Karpas-422 (cell line): Measurements from ENCODE around the gene ATP1B2. TPM values are rescaled to one million over a fixed set of nuclear protein-coding genes. Genes with fewer than 3 reads are reported as not detected.

Experiments
- DNase-seq: peaks from one replicate; pipeline ENCODE4 v3.0.0-alpha.2; 2015
- H2AFZ ChIP-seq: fragments of 200-600 bp; sonication (generic); 2 replicates; pipeline ENCODE4 v1.6.1; 2014; ENCODE audit warnings: antibody characterized with exemption, low read length, mixed read lengths
- H3K27ac ChIP-seq: fragments of 200-600 bp; sonication (generic); 2 replicates; pipeline ENCODE4 v1.5.1; 2014; ENCODE audit warnings: mild to moderate bottlenecking, low read length, moderate library complexity
- H3K27me3 ChIP-seq: fragments of 200-600 bp; sonication (generic); 2 replicates; pipeline ENCODE4 v1.6.1; 2014; ENCODE audit warnings: low read length, mixed read lengths
- H3K36me3 ChIP-seq: fragments of 200-600 bp; sonication (generic); 2 replicates; pipeline ENCODE4 v1.6.1; 2014; ENCODE audit warnings: low read length, mixed read lengths; ENCODE audit not compliant: insufficient read depth
- H3K4me1 ChIP-seq: fragments of 200-600 bp; sonication (generic); 2 replicates; pipeline ENCODE4 v1.6.1; 2014; ENCODE audit warnings: mild to moderate bottlenecking, low read length, mixed read lengths
- H3K4me2 ChIP-seq: fragments of 200-600 bp; sonication (generic); 2 replicates; pipeline ENCODE4 v1.6.1; 2014; ENCODE audit warnings: low read length, low read depth, mild to moderate bottlenecking; ENCODE audit not compliant: poor library complexity, severe bottlenecking
- H3K4me3 ChIP-seq: fragments of 200-600 bp; sonication (generic); 2 replicates; pipeline ENCODE4 v1.5.1; 2014; ENCODE audit warnings: mild to moderate bottlenecking, antibody characterized with exemption, low read length, mixed read lengths
- H3K79me2 ChIP-seq: fragments of 200-600 bp; sonication (generic); 2 replicates; pipeline ENCODE4 v1.6.1; 2014; ENCODE audit warnings: mild to moderate bottlenecking, low read length, mixed read lengths
- H3K9ac ChIP-seq: fragments of 200-600 bp; sonication (generic); 2 replicates; pipeline ENCODE4 v1.6.0; 2014; ENCODE audit warnings: low read length
- H3K9me2 ChIP-seq: fragments of 200-600 bp; sonication (generic), shearing (Covaris generic); replicated peaks from 2 replicates; pipeline ENCODE4 v1.6.0; 2014; ENCODE audit warnings: mild to moderate bottlenecking, low read length, moderate library complexity; ENCODE audit not compliant: insufficient read depth
- H3K9me3 ChIP-seq: fragments of 300-700, 200-600 bp; sonication (generic); 2 replicates; pipeline ENCODE4 v1.6.1; 2014; ENCODE audit warnings: low read length, mixed read lengths
- H4K20me1 ChIP-seq: fragments of 200-600 bp; sonication (generic); 2 replicates; pipeline ENCODE4 v1.6.1; 2014; ENCODE audit warnings: mild to moderate bottlenecking, antibody characterized with exemption, low read length, low read depth; ENCODE audit not compliant: insufficient read depth
- total RNA-seq: library from RNA; depleted of rRNA; stranded (reverse); fragments of >200 nt; shearing (Covaris generic); gene quantifications from 2 replicates; pipeline ENCODE4 v1.2.3, GENCODE V29; 2014; ENCODE audit warnings: low replicate concordance; rRNA removed

The ATP1B2 gene
- total RNA-seq, 1 experiment from 2014 or later = not detected

DNA sequence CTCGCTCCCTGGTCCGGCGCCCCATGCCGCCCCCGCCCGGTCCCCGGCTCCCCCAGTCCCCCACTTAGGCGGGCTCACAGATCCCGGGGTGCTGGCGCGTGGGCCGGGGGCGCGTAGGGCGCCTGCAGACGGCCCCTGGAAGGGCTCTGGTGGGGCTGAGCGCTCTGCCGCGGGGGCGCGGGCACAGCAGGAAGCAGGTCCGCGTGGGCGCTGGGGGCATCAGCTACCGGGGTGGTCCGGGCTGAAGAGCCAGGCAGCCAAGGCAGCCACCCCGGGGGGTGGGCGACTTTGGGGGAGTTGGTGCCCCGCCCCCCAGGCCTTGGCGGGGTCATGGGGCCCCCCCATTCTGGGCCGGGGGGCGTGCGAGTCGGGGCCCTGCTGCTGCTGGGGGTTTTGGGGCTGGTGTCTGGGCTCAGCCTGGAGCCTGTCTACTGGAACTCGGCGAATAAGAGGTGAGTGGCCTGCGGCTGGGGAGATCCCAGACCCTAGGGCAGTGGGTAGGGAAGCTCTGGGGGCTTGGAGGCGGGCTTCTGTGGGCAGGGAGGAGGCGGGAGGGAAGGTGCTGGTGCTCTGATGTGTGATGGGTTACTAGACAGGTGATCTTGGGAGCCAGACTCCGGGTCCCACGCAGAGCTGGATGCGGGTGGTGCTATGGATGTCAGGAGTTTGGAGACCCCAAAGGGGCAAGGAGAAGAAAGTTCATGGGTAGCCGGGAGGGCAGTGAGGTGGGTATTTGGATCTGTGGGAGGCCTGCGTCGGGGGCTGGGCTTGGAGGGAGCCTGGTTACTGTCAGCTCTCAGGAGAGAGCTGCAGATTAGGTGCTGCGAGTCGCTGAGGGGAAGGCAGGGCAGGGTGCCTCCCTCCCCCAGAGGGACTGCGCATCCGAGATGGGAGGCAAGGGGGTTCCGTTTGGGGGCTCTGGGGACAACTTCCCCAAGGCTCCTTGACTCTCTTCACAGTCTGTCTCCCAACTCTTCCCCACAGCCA lies 54.8 kb downstream of the ATP1B2 start:
- peaks cover 10% of the 10 kb centered on the region for H3K4me1 ChIP-seq
- H3K27ac ChIP-seq = no peak overlapping the region
- H3K27me3 ChIP-seq = no peaks in the 10 kb centered on the region
- H3K4me2 ChIP-seq = no peak overlapping the region
- H3K4me3 ChIP-seq = no peak overlapping the region
- no peak overlapping the region for H2AFZ ChIP-seq
- no peak for DNase-seq
- H3K36me3 ChIP-seq = no peaks in the 10 kb centered on the region
- H3K9me3 ChIP-seq = no peaks in the 10 kb centered on the region
- H3K79me2 ChIP-seq = no peaks in the 10 kb centered on the region
- no peak overlapping the region for H3K9ac ChIP-seq
- H3K9me2 ChIP-seq = no peaks in the 10 kb centered on the region
- H4K20me1 ChIP-seq = no peaks in the 10 kb centered on the region

GRCh38 chr17:7706631-7707354 lies 56.1 kb downstream of the ATP1B2 start:
- Histone ChIP-seq H3K9ac (no peak overlapping the region), H3K27ac (no peak overlapping the region), H3K9me2 (no peaks in the 10 kb centered on the region), H4K20me1 (no peaks in the 10 kb centered on the region), H3K4me2 (no peak overlapping the region), H3K36me3 (no peaks in the 10 kb centered on the region), H3K4me1 (peaks cover 10% of the 10 kb centered on the region), H3K9me3 (no peaks in the 10 kb centered on the region), H2AFZ (no peak overlapping the region), H3K27me3 (no peaks in the 10 kb centered on the region), H3K79me2 (no peaks in the 10 kb centered on the region), H3K4me3 (no peak overlapping the region)
- DNase-seq = no peak

Other genes with a start within 250 kb of the ATP1B2 start
- gene TMEM256, start 246.8 kb upstream of the ATP1B2 start, total RNA-seq = 262 and 330 TPM in 2 replicates
- gene NLGN2, start 243.1 kb upstream of the ATP1B2 start, total RNA-seq = not detected in 2 replicates
- gene SPEM1, start 230.6 kb upstream of the ATP1B2 start, total RNA-seq = not detected in 2 replicates
- not detected in 2 replicates for gene SPEM2, start 225.3 kb upstream of the ATP1B2 start, total RNA-seq
- not detected in 2 replicates for gene SPEM3, start 222.1 kb upstream of the ATP1B2 start, total RNA-seq
- gene TMEM102, start 215.5 kb upstream of the ATP1B2 start, total RNA-seq = 3.0 and 9.9 TPM in 2 replicates
- gene FGF11, start 211.4 kb upstream of the ATP1B2 start, total RNA-seq = 0.32 and 0.67 TPM in 2 replicates
- 3.6 and 6.6 TPM in 2 replicates for gene CHRNB1, start 205.9 kb upstream of the ATP1B2 start, total RNA-seq
- 5.5 and 7.2 TPM in 2 replicates for gene ZBTB4, start 171.3 kb upstream of the ATP1B2 start, total RNA-seq
- not detected in 2 replicates for gene SLC35G6, start 169.5 kb upstream of the ATP1B2 start, total RNA-seq
- 78.8 and 169 TPM in 2 replicates for gene POLR2A, start 166.6 kb upstream of the ATP1B2 start, total RNA-seq
- not detected in 2 replicates for gene TNFSF12, start 101.9 kb upstream of the ATP1B2 start, total RNA-seq
- gene TNFSF13, start 92.2 kb upstream of the ATP1B2 start, total RNA-seq = 0.90 and 4.0 TPM in 2 replicates
- 62.8 and 96.1 TPM in 2 replicates for gene SENP3, start 89.0 kb upstream of the ATP1B2 start, total RNA-seq
- gene CD68, start 71.3 kb upstream of the ATP1B2 start, total RNA-seq = 3.8 and 6.0 TPM in 2 replicates
- 25.4 and 27.0 TPM in 2 replicates for gene MPDU1, start 67.1 kb upstream of the ATP1B2 start, total RNA-seq
- gene SOX15, start 60.8 kb upstream of the ATP1B2 start, total RNA-seq = 1.2 and 1.6 TPM in 2 replicates
- 40.5 and 42.3 TPM in 2 replicates for gene FXR2, start 36.0 kb upstream of the ATP1B2 start, total RNA-seq
- gene SAT2, start 23.1 kb upstream of the ATP1B2 start, total RNA-seq = 36.0 and 55.0 TPM in 2 replicates
- gene SHBG, start 20.8 kb upstream of the ATP1B2 start, total RNA-seq = 0.58 and 1.2 TPM in 2 replicates
- gene TP53, start 36.6 kb downstream of the ATP1B2 start, total RNA-seq = 11.0 and 14.0 TPM in 2 replicates
- gene WRAP53, start 37.6 kb downstream of the ATP1B2 start, total RNA-seq = 10.4 and 19.0 TPM in 2 replicates
- gene EFNB3, start 54.3 kb downstream of the ATP1B2 start, total RNA-seq = not detected in 2 replicates
- gene DNAH2, start 66.8 kb downstream of the ATP1B2 start, total RNA-seq = not detected in 2 replicates
- 11.9 and 34.6 TPM in 2 replicates for gene KDM6B, start 183.3 kb downstream of the ATP1B2 start, total RNA-seq
- gene TMEM88, start 204.1 kb downstream of the ATP1B2 start, total RNA-seq = 0.69 and 1.4 TPM in 2 replicates
- gene NAA38, start 206.6 kb downstream of the ATP1B2 start, total RNA-seq = 313 and 321 TPM in 2 replicates
- 8.5 and 10.9 TPM in 2 replicates for gene CYB5D1, start 207.1 kb downstream of the ATP1B2 start, total RNA-seq
- gene CHD3, start 237.9 kb downstream of the ATP1B2 start, total RNA-seq = 191 and 346 TPM in 2 replicates